ENCODE results near the gene OR1F1. TPM values are rescaled to one million over a fixed set of nuclear protein-coding genes. Genes with fewer than 3 reads are reported as not detected.
"Not testable (repeated sequence)": the region's sequence is repeated elsewhere in the genome, so short reads cannot be mapped to it uniquely, and the experiment has no call there.

Gene OR1F1
- total RNA-seq, 1 donor from 2014 or later = not detected

- Mint-ChIP-seq H3K36me3 (ENCODE audit: insufficient read depth) (no peaks in the 10 kb centered on the region), H3K4me3 (ENCODE audit: low read depth) (no peak overlapping the region)
Observed at GRCh38 chr16:3198334-3199072, 10.5 kb downstream of the OR1F1 start.

DNA sequence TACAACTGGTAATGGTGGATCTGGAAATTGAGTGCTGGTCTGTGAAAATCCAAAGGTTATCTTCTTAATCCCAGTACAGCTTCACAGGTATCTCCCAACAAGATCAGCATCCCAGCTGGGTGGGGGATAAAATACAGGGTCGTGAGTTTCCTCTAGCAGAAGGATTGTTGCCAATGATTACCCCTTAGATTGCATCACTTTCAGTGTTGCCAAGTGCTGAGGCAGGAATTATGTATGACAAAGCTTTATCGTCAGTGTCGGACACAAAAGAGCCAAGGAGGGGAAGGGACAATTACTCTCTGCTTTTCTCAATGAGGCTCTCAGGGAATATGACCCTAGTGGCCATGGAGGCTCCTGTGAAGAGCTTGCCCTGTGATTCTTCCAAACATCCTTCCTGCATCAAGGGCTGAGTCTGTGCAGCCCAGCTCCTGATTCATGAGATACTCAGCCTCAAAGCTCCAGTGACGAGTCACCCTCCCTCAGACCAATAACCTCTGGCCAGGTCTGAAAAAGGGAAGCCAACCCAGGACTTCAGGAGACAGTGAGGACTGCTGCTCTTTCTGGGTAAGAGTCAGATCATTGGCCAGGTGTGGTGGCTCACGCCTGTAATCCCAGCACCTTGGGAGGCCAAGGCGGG, 15.0 kb downstream of the OR1F1 start:
- H3K4me1 Mint-ChIP-seq (ENCODE audit: low read depth) = no peaks in the 10 kb centered on the region
- DNase-seq (ENCODE audit: low spot score, unreplicated experiment) = no peak
- no peaks in the 10 kb centered on the region for H3K36me3 Mint-ChIP-seq (ENCODE audit: insufficient read depth)
- H3K27ac Mint-ChIP-seq = no peak overlapping the region
- no peak for TF ChIP-seq CTCF (IDR thresholded peaks at IDR 0.05; ENCODE audit: unreplicated experiment)
- no peak overlapping the region for H3K4me3 Mint-ChIP-seq (ENCODE audit: low read depth)
- peaks cover 25% of the 10 kb centered on the region for H3K9me3 Mint-ChIP-seq (ENCODE audit: low read depth)
- H3K27me3 Mint-ChIP-seq = peaks cover 42% of the 10 kb centered on the region

More at GRCh38 chr16:3198334-3199072, 10.5 kb downstream of the OR1F1 start:
- no peak for TF ChIP-seq CTCF (IDR thresholded peaks at IDR 0.05; ENCODE audit: unreplicated experiment)
- Mint-ChIP-seq H3K27me3 (peaks cover 61% of the 10 kb centered on the region), H3K4me1 (ENCODE audit: low read depth) (no peaks in the 10 kb centered on the region), H3K9me3 (ENCODE audit: low read depth) (no peaks in the 10 kb centered on the region), H3K27ac (no peak overlapping the region)
- DNase-seq (ENCODE audit: low spot score, unreplicated experiment) = no peak

- DNase-seq (ENCODE audit: low spot score, unreplicated experiment); H3K36me3 Mint-ChIP-seq (ENCODE audit: insufficient read depth); H3K27ac Mint-ChIP-seq; H3K4me3 Mint-ChIP-seq (ENCODE audit: low read depth); H3K4me1 Mint-ChIP-seq (ENCODE audit: low read depth): not testable (repeated sequence)
- H3K27me3 Mint-ChIP-seq = peaks cover 21% of the 10 kb centered on the region
- peaks cover 36% of the 10 kb centered on the region for H3K9me3 Mint-ChIP-seq (ENCODE audit: low read depth)
Observed at GRCh38 chr16:3205939-3206338, 17.9 kb downstream of the OR1F1 start.

- H3K4me3 Mint-ChIP-seq (ENCODE audit: low read depth) = no peak overlapping the region
- DNase-seq (ENCODE audit: low spot score, unreplicated experiment) = no peak
- H3K36me3 Mint-ChIP-seq (ENCODE audit: insufficient read depth) = no peaks in the 10 kb centered on the region
- H3K27ac Mint-ChIP-seq = no peak overlapping the region
- peaks cover 43% of the 10 kb centered on the region for H3K9me3 Mint-ChIP-seq (ENCODE audit: low read depth)
- no peak for TF ChIP-seq CTCF (IDR thresholded peaks at IDR 0.05; ENCODE audit: unreplicated experiment)
- H3K27me3 Mint-ChIP-seq = peaks cover 14% of the 10 kb centered on the region
- H3K4me1 Mint-ChIP-seq (ENCODE audit: low read depth) = no peaks in the 10 kb centered on the region
Observed at GRCh38 chr16:3207086-3207953, 19.3 kb downstream of the OR1F1 start.

- no peaks in the 10 kb centered on the region for H3K4me1 Mint-ChIP-seq (ENCODE audit: low read depth)
- H3K27ac Mint-ChIP-seq = no peak overlapping the region
- H3K27me3 Mint-ChIP-seq = peaks cover 15% of the 10 kb centered on the region
- no peak overlapping the region for H3K4me3 Mint-ChIP-seq (ENCODE audit: low read depth)
- H3K9me3 Mint-ChIP-seq (ENCODE audit: low read depth) = peaks cover 42% of the 10 kb centered on the region
- DNase-seq (ENCODE audit: low spot score, unreplicated experiment) = no peak
- no peak for TF ChIP-seq CTCF (IDR thresholded peaks at IDR 0.05; ENCODE audit: unreplicated experiment)
- H3K36me3 Mint-ChIP-seq (ENCODE audit: insufficient read depth) = no peaks in the 10 kb centered on the region
Observed at GRCh38 chr16:3212006-3212405, 24.0 kb downstream of the OR1F1 start.
